ENCODE measurements around the gene COG4. TPM values are rescaled to one million over a fixed set of nuclear protein-coding genes. Genes with fewer than 3 reads are reported as not detected.

Gene COG4
- total and polyA plus RNA-seq, 4 experiments from 2014 or later = 37.0 to 70.4 (median 67.7) TPM

GRCh38 chr16:70437017-70437581, 86.3 kb downstream of the COG4 start:
- intact Hi-C loops (cut with micrococcal nuclease) = no loop called here
- H3K9me3 ChIP-seq (ENCODE audit: control insufficient read depth in 1 of 2, low read length in 2 of 2) = no peaks in the 10 kb centered on the region
- H3K4me1 Mint-ChIP-seq = peaks cover 26 to 69% (median 52%) of the 10 kb centered on the region in 4 donors
- peaks cover 0 to 13% of the 10 kb centered on the region in 2 donors for H3K36me3 Mint-ChIP-seq
- peak overlapping the region in 1 of 2 donors; percentile 67 for H3K4me3 ChIP-seq (ENCODE audit: low read length in 2 of 2)
- peaks cover 4% of the 10 kb centered on the region for H3K36me3 ChIP-seq (ENCODE audit: insufficient read depth, low read length)
- peak overlapping the region; percentile 67 to 95 (median 88) for H3K27ac Mint-ChIP-seq
- ChIA-PET POLR2A (ENCODE audit: partially characterized antibody) (interaction anchor here (1.1 to 3.8 kb wide), 7 partner anchors 15 to 86 kb away, joined by 3 to 59 read pairs (median 4); partner anchors contain the start of gene FCSK), CTCF (ENCODE audit: partially characterized antibody) (interaction anchor here (2.0 kb wide), 1 partner anchor 42 kb away, joined by 4 read pairs; no protein-coding TSS in a partner anchor)
- peak overlapping the region; percentile 90 to 98 (median 94) for H3K4me3 Mint-ChIP-seq
- H3K9me3 Mint-ChIP-seq = no peaks in the 10 kb centered on the region
- DNase-seq = no peak
- H3K27ac ChIP-seq (ENCODE audit: low read depth, low read length) = no peak overlapping the region
- H3K27me3 Mint-ChIP-seq = no peaks in the 10 kb centered on the region
- peaks cover 46% of the 10 kb centered on the region for H3K4me1 ChIP-seq (ENCODE audit: insufficient read depth, low read length)
- H3K27me3 ChIP-seq (ENCODE audit: insufficient read depth, low read length) = no peaks in the 10 kb centered on the region

GRCh38 chr16:70434484-70435260, 88.7 kb downstream of the COG4 start:
- peaks cover 4% of the 10 kb centered on the region for H3K36me3 ChIP-seq (ENCODE audit: insufficient read depth, low read length)
- H3K9me3 ChIP-seq (ENCODE audit: control insufficient read depth in 1 of 2, low read length in 2 of 2) = no peaks in the 10 kb centered on the region
- H3K27me3 ChIP-seq (ENCODE audit: insufficient read depth, low read length) = no peaks in the 10 kb centered on the region
- DNase-seq = no peak
- intact Hi-C loops (cut with micrococcal nuclease) = no loop called here
- Mint-ChIP-seq H3K4me3 (no peak overlapping the region), H3K9me3 (no peaks in the 10 kb centered on the region), H3K27ac (peak overlapping the region in 2 of 7 donors; percentile 41 to 42), H3K4me1 (peaks cover 41 to 83% (median 65%) of the 10 kb centered on the region in 4 donors), H3K27me3 (no peaks in the 10 kb centered on the region), H3K36me3 (peaks cover 0 to 13% of the 10 kb centered on the region in 2 donors)
- H3K27ac ChIP-seq (ENCODE audit: low read depth, low read length) = no peak overlapping the region
- CTCF ChIA-PET (ENCODE audit: partially characterized antibody) = interaction anchor here (0.8 kb wide), 1 partner anchor 55 kb away, joined by 3 read pairs; no protein-coding TSS in a partner anchor
- H3K4me3 ChIP-seq (ENCODE audit: low read length in 2 of 2) = no peak overlapping the region
- peaks cover 60% of the 10 kb centered on the region for H3K4me1 ChIP-seq (ENCODE audit: insufficient read depth, low read length)
- POLR2A ChIA-PET (ENCODE audit: partially characterized antibody) = no interaction called here

- Mint-ChIP-seq H3K4me1 (peaks cover 43 to 82% (median 65%) of the 10 kb centered on the region in 4 donors), H3K36me3 (peaks cover 0 to 13% of the 10 kb centered on the region in 2 donors), H3K27me3 (no peaks in the 10 kb centered on the region), H3K27ac (peak overlapping the region in 6 of 7 donors; percentile 52 to 82 (median 72)), H3K9me3 (no peaks in the 10 kb centered on the region), H3K4me3 (peak overlapping the region in 1 of 8 donors; percentile 49)
- ChIA-PET POLR2A (ENCODE audit: partially characterized antibody) (interaction anchor here (0.9 to 1.7 kb wide), 2 partner anchors 14 to 21 kb away, joined by 3 to 7 read pairs; partner anchors contain the start of gene FCSK), CTCF (ENCODE audit: partially characterized antibody) (interaction anchor here (0.8 kb wide), 1 partner anchor 54 kb away, joined by 3 read pairs; no protein-coding TSS in a partner anchor)
- no peak for DNase-seq
- Histone ChIP-seq H3K9me3 (ENCODE audit: control insufficient read depth in 1 of 2, low read length in 2 of 2) (no peaks in the 10 kb centered on the region), H3K4me1 (ENCODE audit: insufficient read depth, low read length) (peaks cover 64% of the 10 kb centered on the region), H3K36me3 (ENCODE audit: insufficient read depth, low read length) (peaks cover 4% of the 10 kb centered on the region), H3K4me3 (ENCODE audit: low read length in 2 of 2) (no peak overlapping the region), H3K27ac (ENCODE audit: low read depth, low read length) (no peak overlapping the region), H3K27me3 (ENCODE audit: insufficient read depth, low read length) (no peaks in the 10 kb centered on the region)
- intact Hi-C loops (cut with micrococcal nuclease) = no loop called here
These were observed 89.8 kb downstream of the COG4 start for GRCh38 chr16:70433458-70434103.

GRCh38 chr16:70432723-70433457, 90.5 kb downstream of the COG4 start:
- Mint-ChIP-seq H3K4me1 (peaks cover 45 to 84% (median 68%) of the 10 kb centered on the region in 4 donors), H3K27ac (peak overlapping the region in 6 of 7 donors; percentile 42 to 81 (median 64)), H3K36me3 (peaks cover 0 to 9% of the 10 kb centered on the region in 2 donors), H3K9me3 (no peaks in the 10 kb centered on the region), H3K4me3 (peak overlapping the region in 3 of 8 donors; percentile 13 to 50 (median 36)), H3K27me3 (no peaks in the 10 kb centered on the region)
- Histone ChIP-seq H3K36me3 (ENCODE audit: insufficient read depth, low read length) (peaks cover 4% of the 10 kb centered on the region), H3K4me3 (ENCODE audit: low read length in 2 of 2) (no peak overlapping the region), H3K9me3 (ENCODE audit: control insufficient read depth in 1 of 2, low read length in 2 of 2) (no peaks in the 10 kb centered on the region), H3K27me3 (ENCODE audit: insufficient read depth, low read length) (no peaks in the 10 kb centered on the region), H3K27ac (ENCODE audit: low read depth, low read length) (no peak overlapping the region), H3K4me1 (ENCODE audit: insufficient read depth, low read length) (peaks cover 65% of the 10 kb centered on the region)
- POLR2A ChIA-PET (ENCODE audit: partially characterized antibody) = interaction anchor here (0.9 to 1.7 kb wide), 2 partner anchors 13 to 21 kb away, joined by 3 to 7 read pairs; partner anchors contain the start of gene FCSK
- no peak for DNase-seq
- intact Hi-C loops (cut with micrococcal nuclease) = no loop called here
- CTCF ChIA-PET (ENCODE audit: partially characterized antibody) = no interaction called here

- Mint-ChIP-seq H3K9me3 (no peaks in the 10 kb centered on the region), H3K4me1 (peaks cover 43 to 84% (median 68%) of the 10 kb centered on the region in 4 donors), H3K4me3 (no peak overlapping the region), H3K27me3 (no peaks in the 10 kb centered on the region), H3K36me3 (peaks cover 0 to 8% of the 10 kb centered on the region in 2 donors), H3K27ac (peak overlapping the region in 6 of 7 donors; percentile 29 to 81 (median 68))
- H3K36me3 ChIP-seq (ENCODE audit: insufficient read depth, low read length) = peaks cover 4% of the 10 kb centered on the region
- DNase-seq = no peak
- POLR2A ChIA-PET (ENCODE audit: partially characterized antibody) = interaction anchor here (0.9 to 1.7 kb wide), 2 partner anchors 13 to 22 kb away, joined by 3 to 7 read pairs; partner anchors contain the start of gene FCSK
- CTCF ChIA-PET (ENCODE audit: partially characterized antibody) = no interaction called here
- no peaks in the 10 kb centered on the region for H3K9me3 ChIP-seq (ENCODE audit: control insufficient read depth in 1 of 2, low read length in 2 of 2)
- H3K4me3 ChIP-seq (ENCODE audit: low read length in 2 of 2) = no peak overlapping the region
- intact Hi-C loops (cut with micrococcal nuclease) = no loop called here
- no peak overlapping the region for H3K27ac ChIP-seq (ENCODE audit: low read depth, low read length)
- peaks cover 64% of the 10 kb centered on the region for H3K4me1 ChIP-seq (ENCODE audit: insufficient read depth, low read length)
- no peaks in the 10 kb centered on the region for H3K27me3 ChIP-seq (ENCODE audit: insufficient read depth, low read length)
These were observed 91.0 kb downstream of the COG4 start for GRCh38 chr16:70432356-70432722.

- H3K27ac ChIP-seq (ENCODE audit: low read depth, low read length) = peak overlapping the region; percentile 67
- Mint-ChIP-seq H3K36me3 (peaks cover 0 to 8% of the 10 kb centered on the region in 2 donors), H3K27ac (peak overlapping the region; percentile 80 to 96 (median 91)), H3K4me1 (peaks cover 37 to 72% (median 56%) of the 10 kb centered on the region in 4 donors), H3K9me3 (no peaks in the 10 kb centered on the region), H3K4me3 (peak overlapping the region; percentile 45 to 82 (median 72)), H3K27me3 (no peaks in the 10 kb centered on the region)
- intact Hi-C loops (cut with micrococcal nuclease) = no loop called here
- no peaks in the 10 kb centered on the region for H3K27me3 ChIP-seq (ENCODE audit: insufficient read depth, low read length)
- peak; percentile 53 to 83 (median 62) for DNase-seq
- H3K36me3 ChIP-seq (ENCODE audit: insufficient read depth, low read length) = peaks cover 4% of the 10 kb centered on the region
- POLR2A ChIA-PET (ENCODE audit: partially characterized antibody) = interaction anchor here (1.2 kb wide), 1 partner anchor 10 kb away, joined by 4 read pairs; no protein-coding TSS in a partner anchor
- no peaks in the 10 kb centered on the region for H3K9me3 ChIP-seq (ENCODE audit: control insufficient read depth in 1 of 2, low read length in 2 of 2)
- no peak overlapping the region for H3K4me3 ChIP-seq (ENCODE audit: low read length in 2 of 2)
- peaks cover 52% of the 10 kb centered on the region for H3K4me1 ChIP-seq (ENCODE audit: insufficient read depth, low read length)
- CTCF ChIA-PET (ENCODE audit: partially characterized antibody) = interaction anchor here (0.6 to 1.1 kb wide), 2 partner anchors 45 to 50 kb away, joined by 3 to 4 read pairs; no protein-coding TSS in a partner anchor
These were observed 92.5 kb downstream of the COG4 start for GRCh38 chr16:70430667-70431536.

Measured in CD4-positive, alpha-beta memory T cell (primary cell).